ENCODE measurements around the gene SGK1. TPM values are rescaled to one million over a fixed set of nuclear protein-coding genes. Genes with fewer than 3 reads are reported as not detected.

Gene SGK1
- total and polyA plus RNA-seq, 10 donors, result 12.3 to 80.1 (median 51.4) TPM

- Histone ChIP-seq H3K9me3 (no peaks in the 10 kb centered on the region), H3K27ac (no peak overlapping the region), H3K4me3 (no peak overlapping the region), H3K4me1 (peaks cover 16 to 45% (median 38%) of the 10 kb centered on the region in 6 donors), H3K27me3 (replicated peaks in 1 of 7) (no peaks in the 10 kb centered on the region), H3K36me3 (peaks cover 3 to 63% (median 40%) of the 10 kb centered on the region in 6 donors)
- no peak for DNase-seq
- intact Hi-C loops (cut with DNase I; ENCODE audit: low total_unique reads), result no loop called here
- 88 to 94% (median 93%) methylated on average over 8 of the region's 8 CpGs for WGBS, 5 donors
- TF ChIP-seq POLR2A (IDR thresholded peaks at IDR 0.05) (no peak), POLR2AphosphoS5 (IDR thresholded peaks at IDR 0.05) (no peak)
- TF ChIP-seq, protein P1, sequence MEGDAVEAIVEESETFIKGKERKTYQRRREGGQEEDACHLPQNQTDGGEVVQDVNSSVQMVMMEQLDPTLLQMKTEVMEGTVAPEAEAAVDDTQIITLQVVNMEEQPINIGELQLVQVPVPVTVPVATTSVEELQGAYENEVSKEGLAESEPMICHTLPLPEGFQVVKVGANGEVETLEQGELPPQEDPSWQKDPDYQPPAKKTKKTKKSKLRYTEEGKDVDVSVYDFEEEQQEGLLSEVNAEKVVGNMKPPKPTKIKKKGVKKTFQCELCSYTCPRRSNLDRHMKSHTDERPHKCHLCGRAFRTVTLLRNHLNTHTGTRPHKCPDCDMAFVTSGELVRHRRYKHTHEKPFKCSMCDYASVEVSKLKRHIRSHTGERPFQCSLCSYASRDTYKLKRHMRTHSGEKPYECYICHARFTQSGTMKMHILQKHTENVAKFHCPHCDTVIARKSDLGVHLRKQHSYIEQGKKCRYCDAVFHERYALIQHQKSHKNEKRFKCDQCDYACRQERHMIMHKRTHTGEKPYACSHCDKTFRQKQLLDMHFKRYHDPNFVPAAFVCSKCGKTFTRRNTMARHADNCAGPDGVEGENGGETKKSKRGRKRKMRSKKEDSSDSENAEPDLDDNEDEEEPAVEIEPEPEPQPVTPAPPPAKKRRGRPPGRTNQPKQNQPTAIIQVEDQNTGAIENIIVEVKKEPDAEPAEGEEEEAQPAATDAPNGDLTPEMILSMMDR (IDR thresholded peaks at IDR 0.05 in 8 of 11, conservative IDR thresholded peaks at IDR 0.05 in 3 of 11), result no peak
Observed at GRCh38 chr6:134168590-134169208, 149.2 kb downstream of the SGK1 start.

- Histone ChIP-seq H3K4me1 (peaks cover 0 to 25% (median 20%) of the 10 kb centered on the region in 6 donors), H3K27me3 (replicated peaks in 1 of 7) (no peaks in the 10 kb centered on the region), H3K4me3 (no peak overlapping the region), H3K9me3 (no peaks in the 10 kb centered on the region), H3K27ac (no peak overlapping the region), H3K36me3 (peaks cover 3 to 43% (median 25%) of the 10 kb centered on the region in 6 donors)
- DNase-seq, result no peak
- intact Hi-C loops (cut with DNase I; ENCODE audit: low total_unique reads), result no loop called here
- WGBS, 5 donors, result 91 to 97% (median 92%) methylated on average over 7 of the region's 7 CpGs
- TF ChIP-seq POLR2AphosphoS5 (IDR thresholded peaks at IDR 0.05), result no peak
- TF ChIP-seq, protein P1 (IDR thresholded peaks at IDR 0.05 in 8 of 11, conservative IDR thresholded peaks at IDR 0.05 in 3 of 11), result no peak
- no peak for TF ChIP-seq POLR2A (IDR thresholded peaks at IDR 0.05)
Observed at GRCh38 chr6:134166511-134167261, 151.2 kb downstream of the SGK1 start.

- H3K4me1 ChIP-seq, result peaks cover 0 to 15% (median 10%) of the 10 kb centered on the region in 6 donors
- no peak overlapping the region for H3K27ac ChIP-seq
- H3K4me3 ChIP-seq, result no peak overlapping the region
- no peaks in the 10 kb centered on the region for H3K9me3 ChIP-seq
- intact Hi-C loops (cut with DNase I; ENCODE audit: low total_unique reads), result no loop called here
- H3K27me3 ChIP-seq (replicated peaks in 1 of 7), result no peaks in the 10 kb centered on the region
- TF ChIP-seq POLR2A (IDR thresholded peaks at IDR 0.05), result no peak
- TF ChIP-seq, protein P1 (IDR thresholded peaks at IDR 0.05 in 8 of 11, conservative IDR thresholded peaks at IDR 0.05 in 3 of 11), result no peak
- 79 to 89% (median 87%) methylated on average over 5 of the region's 5 CpGs for WGBS, 5 donors
- DNase-seq, result no peak
- H3K36me3 ChIP-seq, result peaks cover 0 to 33% (median 18%) of the 10 kb centered on the region in 6 donors
Observed at GRCh38 chr6:134165561-134166201, 152.2 kb downstream of the SGK1 start.

- H3K4me1 ChIP-seq, result peaks cover 0 to 1% (median 0%) of the 10 kb centered on the region in 6 donors
- TF ChIP-seq POLR2A (IDR thresholded peaks at IDR 0.05), result no peak
- TF ChIP-seq, protein P1 (IDR thresholded peaks at IDR 0.05 in 8 of 11, conservative IDR thresholded peaks at IDR 0.05 in 3 of 11), result no peak
- TF ChIP-seq POLR2AphosphoS5 (IDR thresholded peaks at IDR 0.05), result no peak
- H3K4me3 ChIP-seq, result no peak overlapping the region
- peaks cover 0 to 19% (median 8%) of the 10 kb centered on the region in 6 donors for H3K36me3 ChIP-seq
- WGBS, 5 donors, result 83 to 90% (median 89%) methylated on average over 8 of the region's 8 CpGs
- DNase-seq, result no peak
- no peaks in the 10 kb centered on the region for H3K27me3 ChIP-seq (replicated peaks in 1 of 7)
- H3K27ac ChIP-seq, result no peak overlapping the region
- H3K9me3 ChIP-seq, result no peaks in the 10 kb centered on the region
- intact Hi-C loops (cut with DNase I; ENCODE audit: low total_unique reads), result no loop called here
Observed at GRCh38 chr6:134164300-134164699, 153.6 kb downstream of the SGK1 start.
